RPMI8226 (cell line): ENCODE measurements around the gene UGDH.
"Not testable (repeated sequence)": the region's sequence is repeated elsewhere in the genome, so short reads cannot be mapped to it uniquely, and the experiment has no call there.

Experiments used
- DNase-seq: peaks from one replicate; pipeline ENCODE4 v3.0.0-alpha.2; 2015

UGDH gene

DNA sequence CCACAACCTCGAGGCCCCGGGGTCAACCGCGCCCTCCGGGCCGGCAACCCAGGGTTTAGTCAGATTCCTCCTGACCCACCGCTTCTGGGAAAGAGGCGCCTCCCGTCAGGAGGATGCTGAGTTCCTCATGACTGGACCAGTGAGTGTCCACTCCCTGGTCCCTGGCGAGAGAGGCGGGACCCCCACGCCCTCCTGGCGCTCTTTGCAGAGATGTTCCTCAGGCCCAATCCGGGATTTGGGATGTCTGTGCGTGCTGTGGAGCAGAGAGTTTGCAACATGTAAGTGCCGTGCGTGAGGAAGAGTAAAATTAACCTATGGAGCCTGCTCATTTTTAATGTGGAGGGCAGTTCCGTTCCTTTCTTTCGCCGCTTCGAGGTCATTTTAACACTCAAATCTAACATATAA, 824 bp upstream of the UGDH start:
- DNase-seq = peak; percentile 7

DNA sequence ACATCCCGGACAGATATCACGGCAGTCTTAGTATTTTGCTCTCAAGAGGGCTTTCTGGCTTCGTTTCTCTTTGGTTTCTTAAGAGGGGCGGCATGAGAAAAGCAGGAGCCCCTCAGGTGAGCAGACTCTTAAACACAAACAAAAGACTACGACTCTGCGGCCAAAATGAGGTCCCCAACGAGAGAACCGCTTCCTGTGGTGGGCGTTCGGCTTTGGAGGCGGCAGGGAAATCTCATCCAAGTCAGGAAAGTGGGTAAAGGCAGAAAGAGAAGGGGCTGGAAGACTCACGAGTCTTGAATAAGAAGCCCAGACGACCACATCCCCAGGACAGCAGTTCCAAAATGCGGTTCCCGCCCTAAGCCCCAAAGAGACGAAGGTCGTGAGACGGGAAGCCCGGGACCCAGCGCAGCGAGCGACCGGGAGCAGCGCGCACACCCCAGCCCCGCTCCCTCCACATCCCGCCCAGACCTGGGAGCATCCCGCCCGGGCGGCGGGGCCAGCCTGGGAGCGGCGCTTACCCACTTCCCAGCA, 409 bp downstream of the UGDH start:
- peak; percentile 29 for DNase-seq

DNA sequence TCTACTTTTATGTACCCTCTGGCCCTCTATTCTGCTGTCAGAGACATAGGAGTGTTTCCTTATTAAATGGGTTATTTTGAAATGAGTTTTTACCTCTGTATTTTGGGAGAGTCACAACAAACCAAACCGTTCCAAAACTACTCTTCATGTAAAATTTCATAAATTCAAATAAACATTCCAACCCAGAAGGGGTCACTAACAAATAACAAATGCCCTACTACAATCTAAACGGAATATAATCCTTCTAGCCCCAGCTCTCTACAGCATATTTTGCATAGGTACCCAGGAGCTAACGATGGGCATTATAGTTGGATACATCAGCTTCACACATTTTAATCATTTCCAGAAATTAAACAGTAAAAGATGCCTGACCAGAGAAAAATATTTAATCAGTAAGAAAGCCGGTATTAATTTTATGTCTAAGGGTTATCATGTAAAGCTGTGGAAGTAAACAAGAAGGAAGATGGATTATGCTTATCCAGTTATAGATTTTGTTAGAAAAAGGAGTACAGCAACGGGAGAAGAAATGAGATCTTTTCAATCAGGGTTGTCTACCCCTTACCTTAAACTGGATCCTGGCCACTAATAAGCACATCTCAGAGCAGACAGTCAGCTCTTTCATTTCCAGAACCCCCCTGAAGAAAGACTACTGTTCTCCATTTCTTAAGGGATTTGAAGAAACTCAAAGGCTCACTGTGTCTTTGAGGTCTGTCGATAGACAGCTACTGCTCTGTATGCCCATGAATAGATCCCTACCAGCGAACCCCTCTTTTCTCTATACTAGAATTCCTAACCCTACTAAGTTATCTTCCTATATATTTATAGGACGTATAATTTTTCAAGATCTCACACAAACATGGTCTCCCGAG, 1.2 kb downstream of the UGDH start:
- no peak for DNase-seq

DNA sequence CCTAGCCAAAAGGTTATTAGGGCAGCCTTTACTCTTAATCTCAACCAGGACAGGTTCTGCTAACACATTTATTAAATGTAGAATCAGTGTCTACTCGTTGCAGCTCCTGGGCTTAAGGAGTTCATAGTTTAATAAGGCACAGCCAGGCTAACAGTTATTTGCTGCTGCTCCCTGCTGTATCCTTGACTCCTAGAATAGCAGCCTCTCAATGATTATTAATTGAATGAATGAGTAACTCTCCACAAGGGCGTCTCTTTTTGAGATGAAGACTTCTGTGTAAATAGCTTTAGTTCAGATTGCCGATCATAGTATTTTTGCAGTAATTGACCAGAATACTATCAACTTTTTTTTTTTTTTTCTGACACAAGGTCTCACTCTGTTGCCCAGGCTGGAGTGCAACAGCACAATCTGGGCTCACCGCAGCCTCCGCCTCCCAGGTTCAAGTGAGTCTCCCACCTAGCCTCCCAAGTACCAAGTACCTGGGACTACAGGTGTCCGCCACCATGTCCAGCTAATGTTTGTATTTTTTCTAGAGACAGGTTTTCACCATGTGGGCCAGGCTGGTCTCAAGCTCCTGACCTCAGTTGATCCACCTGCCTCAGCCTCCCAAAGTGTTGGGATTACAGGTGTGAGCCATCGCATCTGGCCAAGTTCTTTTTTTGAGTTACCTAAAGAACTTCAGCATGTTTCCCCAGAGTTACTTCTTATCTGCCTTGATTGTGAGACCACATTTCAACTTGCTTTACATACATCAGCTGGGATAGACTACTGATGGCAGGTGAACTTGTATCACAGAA, 2.9 kb downstream of the UGDH start:
- DNase-seq = no peak

DNA sequence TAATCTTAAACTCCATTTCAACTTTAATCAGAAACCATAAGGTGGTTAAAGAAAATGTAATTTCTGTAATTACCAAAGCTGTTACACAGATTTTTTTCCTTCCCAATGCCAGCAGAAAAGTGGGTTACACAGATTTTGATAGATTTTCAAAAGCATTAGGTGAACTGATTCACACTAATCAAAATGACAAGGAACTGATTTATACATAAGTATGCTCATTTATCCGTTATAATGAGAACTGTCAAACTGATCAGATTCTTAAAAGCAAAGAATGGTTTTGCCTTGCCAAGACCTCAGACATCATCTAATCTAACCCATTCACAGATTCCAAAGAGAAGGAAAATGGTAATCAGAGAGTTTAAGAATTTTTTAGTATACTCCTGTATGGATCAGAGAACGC, 5.2 kb downstream of the UGDH start:
- DNase-seq = no peak

DNA sequence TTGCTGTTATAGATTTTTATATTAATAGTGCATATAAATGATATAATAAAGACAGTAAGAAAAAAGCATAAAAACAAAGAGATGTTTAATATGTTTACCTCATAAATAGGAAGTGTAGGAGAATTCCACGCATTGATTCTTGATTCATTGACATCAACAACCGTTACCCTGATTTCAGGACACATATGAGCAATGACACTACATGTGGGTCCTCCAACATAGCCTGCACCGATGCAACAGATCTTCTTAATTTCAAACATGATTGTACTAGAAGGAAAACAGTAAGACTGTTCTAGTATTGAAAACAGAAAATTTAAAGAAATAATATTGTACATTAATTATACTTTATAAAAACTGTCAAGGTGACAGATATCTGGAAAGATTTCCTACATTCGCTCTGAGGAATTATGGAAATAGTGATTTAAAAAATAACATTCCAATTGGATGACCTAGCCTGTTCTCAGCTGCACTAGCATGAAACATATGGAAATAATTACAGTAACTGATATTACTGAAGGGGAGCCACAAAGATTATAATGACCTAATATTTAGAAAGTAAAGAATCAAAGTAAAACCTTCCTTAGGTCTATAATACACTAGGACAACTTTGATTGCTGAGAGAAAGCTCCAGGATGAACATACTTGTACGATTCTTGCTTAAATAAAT, 5.9 kb downstream of the UGDH start:
- DNase-seq = no peak

DNA sequence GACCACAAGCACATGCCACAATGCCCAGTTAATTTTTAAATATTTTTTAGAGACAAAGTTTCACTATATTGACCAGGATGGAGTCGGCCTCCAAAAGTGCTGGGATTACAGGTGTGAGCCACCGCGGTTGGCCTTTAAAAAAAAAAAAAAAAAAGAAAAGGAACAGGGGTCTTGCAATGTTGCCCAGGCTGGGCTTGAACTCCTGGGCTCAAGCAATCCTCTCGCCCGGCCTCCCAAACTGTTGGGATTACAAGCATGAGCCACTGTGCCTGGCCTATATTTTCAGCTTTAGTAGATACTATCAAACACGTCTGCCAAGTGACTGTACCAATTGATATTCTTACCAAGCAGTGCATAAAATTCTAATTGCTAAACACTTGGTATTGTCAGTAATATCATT, 8.8 kb downstream of the UGDH start:
- DNase-seq = no peak

DNA sequence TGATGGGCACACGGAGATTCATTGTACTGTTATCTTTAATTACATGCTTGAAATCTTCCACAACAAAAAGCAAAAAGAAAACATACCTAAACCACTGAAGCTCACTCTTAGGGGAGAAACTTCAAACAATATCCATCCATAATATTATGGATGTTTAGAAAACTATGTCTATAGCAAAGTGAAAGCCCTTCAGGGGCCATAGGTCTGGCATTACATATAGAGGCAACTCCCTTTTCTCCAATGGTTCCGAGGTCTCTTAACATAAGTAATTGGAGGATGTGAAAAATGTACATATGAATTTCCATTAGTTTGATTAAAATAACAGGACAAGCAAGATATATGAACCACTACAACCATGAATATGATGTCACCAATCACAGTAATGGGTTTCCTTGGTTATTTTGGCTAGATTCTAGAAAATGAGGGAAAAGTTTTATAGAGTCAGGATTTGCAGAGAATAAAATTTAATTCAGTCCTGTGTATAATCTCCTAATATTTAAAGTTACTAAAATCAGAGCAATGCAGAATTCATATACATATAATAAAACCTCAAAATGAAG, 10.8 kb downstream of the UGDH start:
- DNase-seq = no peak

DNA sequence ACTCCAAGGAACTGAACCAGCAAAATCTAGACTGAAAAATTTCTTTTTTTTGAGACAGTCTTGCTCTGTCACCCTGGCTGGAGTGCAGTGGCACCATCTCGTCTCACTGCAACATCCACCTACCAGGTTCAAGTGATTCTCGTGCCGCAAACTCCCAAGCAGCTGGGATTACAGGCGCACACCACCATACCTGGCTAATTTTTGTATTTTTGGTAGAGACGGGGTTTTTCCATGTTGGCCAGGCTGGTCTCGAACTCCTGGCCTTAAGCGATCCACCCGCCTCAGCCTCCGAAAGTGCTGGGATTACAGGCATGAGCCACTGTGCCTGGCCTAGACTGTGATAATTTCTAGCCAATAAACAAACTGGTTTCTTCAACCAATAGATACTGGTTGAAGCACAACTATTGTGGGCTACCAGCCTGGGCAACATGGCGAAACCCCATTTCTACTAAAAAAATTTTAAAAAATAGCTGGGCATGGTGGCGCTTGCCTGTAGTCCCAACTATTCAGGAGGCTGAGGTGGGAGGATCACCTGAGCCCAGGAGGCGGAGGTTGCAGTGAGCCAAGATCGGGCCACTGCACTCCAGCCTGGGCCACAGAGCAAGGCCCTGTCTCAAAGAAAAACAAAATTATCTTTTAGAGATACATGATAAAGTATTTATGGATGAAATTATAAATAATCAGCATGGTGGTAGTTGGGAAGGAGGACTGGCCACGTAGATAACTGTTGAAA, 11.4 kb downstream of the UGDH start:
- not testable (repeated sequence) for DNase-seq

DNA sequence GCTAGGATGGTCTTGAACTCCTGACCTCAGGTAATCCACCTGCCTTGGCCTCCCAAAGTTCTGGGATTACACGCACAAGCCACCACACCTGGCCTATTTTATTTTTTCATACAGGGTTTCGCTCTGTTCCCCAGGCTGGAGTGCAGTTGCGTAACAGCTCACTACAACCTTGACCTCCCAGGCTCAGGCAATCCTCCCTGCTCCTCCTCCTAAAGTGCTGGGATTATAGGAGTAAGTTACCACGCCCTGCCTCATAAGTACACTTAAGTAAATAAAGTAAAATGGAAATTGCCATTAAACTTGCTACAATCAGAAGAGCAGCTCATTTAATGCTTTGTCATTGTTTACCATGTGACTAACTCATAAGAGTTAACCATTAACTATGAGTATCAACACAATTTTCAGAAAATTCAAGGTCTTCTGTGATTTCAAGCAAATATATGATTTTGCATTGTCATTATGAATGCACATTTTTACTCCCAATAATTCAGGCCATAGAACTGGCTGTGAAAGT, 12.3 kb downstream of the UGDH start:
- no peak for DNase-seq

DNA sequence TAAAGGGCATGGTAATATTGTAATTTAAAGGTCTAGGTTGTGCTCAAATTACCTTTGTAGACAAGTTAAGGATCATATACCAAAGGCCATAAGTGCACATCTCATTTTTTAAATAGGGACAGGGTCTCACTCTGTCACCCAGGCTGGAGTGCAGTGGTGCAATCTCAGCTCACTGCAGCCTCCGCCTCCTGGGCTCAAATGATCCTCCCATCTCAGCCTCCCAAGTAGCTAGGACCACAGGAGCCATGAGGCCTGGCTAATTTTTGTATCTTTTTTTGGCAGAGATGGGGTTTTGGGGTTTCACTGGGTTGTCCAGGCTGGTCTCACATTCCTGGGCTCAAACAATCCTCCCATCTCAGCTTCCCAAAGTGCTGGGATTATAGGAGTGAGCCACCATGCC, 13.0 kb downstream of the UGDH start:
- not testable (repeated sequence) for DNase-seq

DNA sequence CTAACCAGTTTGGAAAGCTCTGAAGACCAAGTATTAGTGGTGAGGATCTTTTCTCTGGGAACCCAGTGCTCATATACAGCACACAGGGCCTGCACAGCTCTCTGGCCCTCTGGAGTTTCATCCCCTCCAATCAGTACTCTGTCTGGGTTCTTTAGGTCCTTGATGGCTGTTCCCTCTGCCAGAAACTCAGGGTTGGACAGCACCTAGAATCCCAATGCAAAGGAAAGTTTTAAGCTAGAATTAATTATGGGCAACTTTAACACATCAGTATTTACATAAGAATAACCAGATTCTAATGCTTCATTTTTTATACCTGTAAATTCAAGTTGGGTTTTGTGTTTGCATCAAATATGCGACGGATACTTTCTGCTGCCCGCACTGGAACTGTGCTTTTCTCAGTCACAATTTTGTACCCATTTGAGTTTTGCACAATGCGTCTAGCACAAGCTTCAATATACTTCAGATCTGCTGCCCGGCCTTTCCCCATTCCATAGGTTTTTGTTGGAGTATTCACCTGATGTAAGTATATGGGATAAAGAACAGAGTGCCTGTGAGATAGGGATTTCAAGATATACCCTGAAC, 16.8 kb downstream of the UGDH start:
- DNase-seq = no peak

DNA sequence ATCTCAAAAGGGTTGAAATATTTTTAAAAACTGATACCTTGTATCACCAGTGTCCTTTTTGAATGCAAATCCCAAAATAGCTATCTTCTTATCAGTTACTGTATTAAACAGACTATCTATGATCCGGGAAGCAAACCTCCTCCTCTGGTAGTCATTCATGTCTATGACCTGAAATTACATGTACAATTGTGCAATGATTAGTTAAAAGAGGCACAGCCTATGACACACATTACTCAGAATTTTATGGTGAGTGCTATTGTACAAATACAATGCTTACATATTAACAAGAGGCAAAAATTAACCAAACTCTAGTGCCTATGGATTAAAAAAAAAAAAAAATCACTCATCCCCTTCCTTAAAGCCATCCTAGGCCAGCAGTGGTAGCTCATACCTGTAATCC, 21.7 kb downstream of the UGDH start:
- no peak for DNase-seq

DNA sequence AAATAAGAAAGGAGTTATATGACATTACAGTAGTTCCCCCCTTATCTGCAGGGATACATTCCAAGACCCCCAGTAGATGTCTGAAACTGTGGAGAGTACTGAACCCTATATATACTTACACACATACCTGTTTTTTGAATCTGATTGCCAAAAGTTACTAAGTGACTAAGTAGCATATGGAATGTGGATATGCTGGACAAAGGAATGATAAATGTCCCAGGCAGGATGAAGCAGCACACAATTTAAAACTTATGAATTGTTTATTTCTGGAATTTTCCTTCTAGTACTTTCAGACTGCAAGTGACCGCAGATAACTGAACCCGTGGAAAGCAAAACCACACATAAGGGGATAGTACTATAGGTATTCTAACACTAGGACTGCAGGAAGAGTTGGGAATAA, 22.7 kb downstream of the UGDH start:
- DNase-seq = no peak

DNA sequence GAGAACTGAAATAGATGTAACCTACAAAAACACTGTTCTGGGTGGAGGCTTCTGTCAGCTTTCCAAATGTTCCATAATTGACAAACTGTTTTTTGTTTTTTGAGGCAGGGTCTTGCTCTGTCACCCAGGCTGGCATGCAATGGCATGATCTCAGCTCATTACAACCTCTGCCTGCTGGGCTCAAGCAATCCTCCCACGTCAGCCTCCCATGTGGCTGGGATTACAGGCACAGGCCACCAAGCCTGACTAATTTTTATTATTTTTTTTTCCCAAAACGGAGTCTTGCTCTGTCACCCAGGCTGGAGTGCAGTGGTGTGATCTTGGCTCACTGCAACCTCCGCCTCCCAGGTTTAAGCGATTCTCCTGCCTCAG, 24.6 kb downstream of the UGDH start:
- DNase-seq = not testable (repeated sequence)

DNA sequence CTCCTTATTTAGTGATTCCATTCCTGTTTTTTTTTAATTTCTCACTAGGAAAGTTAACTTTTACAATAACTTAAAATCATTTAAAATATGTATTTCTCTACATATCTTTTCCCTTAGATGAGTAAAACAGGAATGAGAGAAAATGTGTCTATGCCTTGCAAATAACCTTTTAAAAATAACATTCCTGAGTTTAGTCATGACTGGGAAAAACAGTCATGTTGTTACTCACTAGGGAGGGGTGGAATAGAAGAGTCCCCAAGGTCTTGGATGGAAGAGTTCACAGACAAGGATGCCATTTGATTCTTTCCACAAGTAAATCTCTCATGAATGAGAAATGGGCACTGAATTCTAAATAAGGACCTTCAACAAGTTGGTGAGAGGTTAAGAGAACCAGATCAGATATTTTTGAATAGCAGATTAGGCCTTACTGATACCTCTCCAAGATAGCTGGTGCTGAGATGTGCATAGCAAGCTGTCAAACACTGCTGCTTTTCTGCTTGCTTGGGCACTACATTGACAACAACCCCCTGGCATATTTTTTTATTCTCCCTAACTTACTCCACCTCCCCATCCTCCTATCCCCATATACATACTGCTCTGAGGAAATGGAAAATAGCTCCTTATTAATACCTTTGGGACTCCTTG, 25.1 kb downstream of the UGDH start:
- DNase-seq = no peak

DNA sequence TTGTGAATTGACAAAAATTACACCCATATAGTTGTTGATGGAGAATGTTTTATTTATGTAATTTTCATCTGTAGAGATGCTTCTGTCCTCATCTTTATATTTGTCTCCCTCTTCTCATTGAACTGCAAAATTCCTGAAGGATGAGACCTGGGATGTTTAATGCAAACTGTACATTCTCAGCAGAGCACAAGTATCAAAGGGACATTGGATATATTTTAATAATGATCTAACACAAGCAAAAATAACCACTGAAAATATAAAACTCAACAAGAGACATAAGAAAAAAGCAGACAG, 28.6 kb downstream of the UGDH start:
- DNase-seq = no peak

DNA sequence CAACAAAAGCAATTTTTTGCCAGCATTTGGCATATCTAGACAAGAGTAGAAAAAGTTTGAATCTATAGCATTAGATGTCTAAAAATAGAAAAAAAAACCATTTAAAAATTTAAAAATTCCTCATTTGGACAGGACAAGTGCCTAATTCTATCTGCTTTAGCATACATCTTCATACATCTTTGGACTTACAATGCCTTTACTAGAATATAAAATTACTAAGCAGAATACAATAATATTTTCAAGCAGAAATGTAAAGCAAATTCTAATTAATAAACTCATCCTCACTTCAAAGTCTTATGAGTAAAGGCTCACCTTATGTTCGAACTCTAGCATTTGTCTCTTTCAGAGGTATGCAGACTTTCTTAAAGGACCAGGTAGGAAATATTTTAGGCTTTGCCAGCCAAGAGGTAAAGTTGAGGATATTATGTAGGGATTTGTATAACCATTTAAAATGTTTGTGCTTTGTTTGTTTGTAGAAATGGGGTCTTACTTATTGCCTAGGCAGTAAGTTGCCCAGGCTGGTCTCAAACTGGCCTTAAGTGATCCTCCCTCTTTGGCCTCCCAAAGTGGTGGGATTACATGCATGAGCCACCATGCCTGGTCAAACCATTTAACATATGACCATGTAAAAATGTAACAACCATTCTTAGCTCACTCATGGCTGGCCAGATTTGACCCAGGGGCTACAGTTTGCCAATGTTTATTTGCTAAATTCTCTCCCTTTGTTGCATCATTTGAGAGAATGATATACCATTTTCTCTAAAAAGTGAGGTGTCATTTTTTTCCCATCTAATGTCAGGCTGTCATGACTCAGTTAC, 29.1 kb downstream of the UGDH start:
- no peak for DNase-seq

DNA sequence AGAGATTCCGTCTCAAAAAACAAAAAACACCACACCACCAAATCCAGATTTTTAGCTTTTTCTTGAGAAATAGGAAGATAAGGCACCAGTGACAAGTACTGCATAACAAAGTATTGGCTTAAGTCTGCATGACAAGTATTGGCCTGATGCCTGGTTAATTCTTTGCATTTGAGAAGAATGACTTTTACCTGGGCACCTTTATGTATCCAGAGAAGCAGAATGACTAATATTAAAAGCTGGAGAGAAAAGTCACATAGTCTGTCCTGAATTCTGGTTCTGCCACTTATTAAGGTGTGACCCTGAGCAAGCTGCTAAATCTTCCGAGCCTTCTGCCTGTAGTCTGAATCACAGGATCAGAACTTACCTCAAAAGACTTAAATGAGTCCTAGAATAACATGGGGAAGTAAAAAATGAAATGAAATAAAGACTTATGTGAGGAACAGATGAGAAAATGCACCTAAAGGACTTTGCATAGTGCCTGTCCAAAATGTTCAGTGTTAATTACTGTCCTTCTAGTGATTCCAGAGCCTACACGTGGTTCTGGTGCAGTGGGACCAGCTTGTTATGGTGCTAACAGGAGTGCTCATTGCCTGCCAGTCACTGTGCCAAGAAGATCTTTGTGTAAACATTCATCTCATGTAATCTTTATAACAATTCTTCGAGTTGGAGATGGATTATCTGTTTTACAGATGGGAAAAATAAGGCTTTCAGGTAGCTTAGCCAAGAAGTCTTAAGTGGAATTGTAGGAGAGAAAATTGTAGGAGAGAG, 31.6 kb downstream of the UGDH start:
- no peak for DNase-seq

DNA sequence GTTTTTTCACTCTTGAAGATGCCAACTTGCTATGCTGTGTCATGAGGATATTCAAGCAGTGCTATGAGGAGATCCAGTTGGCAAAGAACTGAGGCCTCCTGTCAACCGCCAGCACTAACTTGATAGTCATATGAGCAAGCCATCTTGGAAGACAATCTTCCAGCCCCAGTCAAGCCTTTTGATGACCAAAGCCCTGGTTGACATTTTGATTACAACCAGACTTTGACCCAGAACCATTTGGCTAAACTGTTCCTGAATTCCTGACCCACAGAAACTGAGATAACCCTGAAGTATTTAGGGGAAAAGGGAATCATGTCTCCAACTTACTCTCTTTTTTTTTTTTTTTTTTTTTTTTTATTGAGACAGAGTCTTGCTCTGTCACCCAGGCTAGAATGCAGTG, 32.9 kb downstream of the UGDH start:
- no peak for DNase-seq
